GM12874 (cell line): ENCODE data around the gene ESYT1.

ENCODE experiments used
- CTCF ChIP-seq: IDR thresholded peaks from 2 replicates; pipeline ENCODE4 v1.5.1; 2011; ENCODE audit warnings: low read depth, mild to moderate bottlenecking, control low read depth, low read length, moderate library complexity; ENCODE audit not compliant: insufficient read depth

ESYT1 gene

DNA sequence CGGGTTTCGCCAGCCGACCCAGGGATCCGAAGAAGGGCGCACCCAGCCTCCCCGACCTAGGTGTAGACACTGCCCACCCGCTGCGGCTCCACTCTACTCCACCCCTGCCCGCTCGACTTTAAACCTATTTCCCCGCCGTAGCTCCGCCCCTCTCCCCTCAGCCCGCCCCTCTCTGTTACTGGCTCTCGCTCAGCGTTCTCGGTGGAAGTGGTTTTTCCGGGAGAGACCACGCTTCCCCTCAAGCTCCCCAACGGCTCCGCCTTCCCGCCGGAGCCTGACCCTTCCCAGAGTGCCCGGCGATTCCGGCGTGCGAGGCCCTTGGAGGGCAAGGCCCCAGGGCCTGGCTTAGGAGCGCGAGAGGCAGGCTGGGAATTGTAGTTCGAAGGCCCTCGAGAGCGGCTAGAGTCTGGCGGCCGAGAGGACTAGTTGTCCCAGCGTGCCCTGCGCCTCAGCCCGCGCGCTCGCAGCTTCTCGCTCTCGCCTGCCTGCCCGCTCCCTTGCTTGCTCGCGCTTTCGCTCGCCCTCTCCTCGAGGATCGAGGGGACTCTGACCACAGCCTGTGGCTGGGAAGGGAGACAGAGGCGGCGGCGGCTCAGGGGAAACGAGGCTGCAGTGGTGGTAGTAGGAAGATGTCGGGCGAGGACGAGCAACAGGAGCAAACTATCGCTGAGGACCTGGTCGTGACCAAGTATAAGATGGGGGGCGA lies 23.8 kb upstream of the ESYT1 start, which contains the start of gene PA2G4:
Gene PA2G4 (plus strand): TSS at position 451 of the 706 bp plus-strand sequence. CDS start 179 bp downstream, at position 630.
- TF ChIP-seq CTCF, result no peak

- TF ChIP-seq CTCF, result no peak
Observed at GRCh38 chr12:56104815-56105608, 23.1 kb upstream of the ESYT1 start.

- TF ChIP-seq CTCF, result no peak
Observed at GRCh38 chr12:56105609-56105902, 22.5 kb upstream of the ESYT1 start.

DNA sequence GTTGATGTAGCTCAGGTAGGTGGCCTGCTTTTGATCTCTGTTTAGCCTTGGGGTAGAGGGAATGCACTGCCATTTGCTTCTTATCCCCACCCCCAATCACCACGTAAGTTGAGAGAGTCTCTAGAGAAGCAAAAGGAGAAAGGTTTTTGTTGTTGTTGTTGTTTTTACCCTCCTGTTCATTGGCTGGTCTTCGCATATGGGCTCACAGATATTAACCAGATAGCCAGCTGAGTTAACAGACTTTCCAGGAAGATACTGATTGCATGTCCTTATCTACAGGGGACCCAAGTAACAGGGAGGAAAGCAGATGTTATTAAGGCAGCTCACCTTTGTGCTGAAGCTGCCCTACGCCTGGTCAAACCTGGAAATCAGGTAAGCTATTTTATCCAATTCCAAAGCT lies 20.8 kb upstream of the ESYT1 start:
- no peak for TF ChIP-seq CTCF

DNA sequence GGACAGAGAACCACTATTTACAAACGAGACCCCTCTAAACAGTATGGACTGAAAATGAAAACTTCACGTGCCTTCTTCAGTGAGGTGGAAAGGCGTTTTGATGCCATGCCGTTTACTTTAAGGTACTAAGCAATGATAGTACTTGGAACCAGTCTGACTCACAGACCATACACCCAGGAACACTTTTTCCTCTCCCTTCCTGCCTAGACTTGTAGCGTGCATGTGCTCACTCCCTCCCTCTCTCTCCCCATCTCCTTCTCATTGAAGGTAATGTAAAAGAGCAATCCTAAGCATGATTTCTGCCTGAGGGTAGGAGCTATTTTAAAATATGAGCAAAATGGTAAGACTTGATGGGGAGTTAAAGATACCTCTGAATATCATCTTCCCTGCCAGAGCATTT lies 17.5 kb upstream of the ESYT1 start:
- TF ChIP-seq CTCF, result no peak

- no peak for TF ChIP-seq CTCF
Observed at GRCh38 chr12:56114084-56114483, 14.0 kb upstream of the ESYT1 start.

DNA sequence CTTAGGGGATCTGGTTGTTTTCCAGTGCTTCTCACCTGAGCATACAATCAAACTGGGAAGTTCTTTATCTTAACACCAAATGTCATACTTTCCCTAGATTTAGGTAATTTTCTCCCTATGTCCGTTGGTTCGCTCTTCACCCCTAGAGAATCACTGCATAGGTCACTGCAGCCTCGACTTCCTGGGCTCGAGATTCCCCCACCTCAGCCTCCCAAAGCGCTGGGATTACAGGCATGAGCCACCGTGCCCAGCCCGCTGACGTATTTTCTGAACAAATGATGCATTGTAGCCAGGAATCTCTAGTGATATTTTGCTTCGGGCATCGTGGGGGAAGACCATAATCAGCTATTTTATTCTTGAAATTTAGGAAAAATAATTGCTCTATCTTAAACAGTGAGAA lies 12.7 kb upstream of the ESYT1 start:
- no peak for TF ChIP-seq CTCF
